ENCODE data around the gene MTREX.

MTREX gene

GRCh38 chr5:55437452-55437851 lies 129.7 kb downstream of the MTREX start:
- Histone ChIP-seq H3K4me1 (ENCODE audit: insufficient read depth, poor library complexity, severe bottlenecking) (peaks cover 18% of the 10 kb centered on the region), H3K27ac (ENCODE audit: poor library complexity, severe bottlenecking) (peak overlapping the region; percentile 62), H3K36me3 (ENCODE audit: low read depth) (no peaks in the 10 kb centered on the region), H3K4me3 (ENCODE audit: severe bottlenecking) (no peak overlapping the region), H3K9me3 (ENCODE audit: severe bottlenecking) (no peaks in the 10 kb centered on the region), H3K27me3 (ENCODE audit: insufficient read depth, poor library complexity, severe bottlenecking) (no peaks in the 10 kb centered on the region)
- DNase-seq (ENCODE audit: low spot score) (no peak), ATAC-seq (ENCODE audit: low read depth) (no peak)
- no peak for TF ChIP-seq CTCF (IDR thresholded peaks at IDR 0.05; ENCODE audit: poor library complexity, severe bottlenecking)

GRCh38 chr5:55437859-55438206 lies 130.0 kb downstream of the MTREX start:
- H3K9me3 ChIP-seq (ENCODE audit: severe bottlenecking), result no peaks in the 10 kb centered on the region
- no peaks in the 10 kb centered on the region for H3K27me3 ChIP-seq (ENCODE audit: insufficient read depth, poor library complexity, severe bottlenecking)
- DNase-seq (ENCODE audit: low spot score) (no peak), ATAC-seq (ENCODE audit: low read depth) (no peak)
- H3K4me1 ChIP-seq (ENCODE audit: insufficient read depth, poor library complexity, severe bottlenecking), result peaks cover 18% of the 10 kb centered on the region
- no peaks in the 10 kb centered on the region for H3K36me3 ChIP-seq (ENCODE audit: low read depth)
- peak overlapping the region; percentile 62 for H3K27ac ChIP-seq (ENCODE audit: poor library complexity, severe bottlenecking)
- TF ChIP-seq CTCF (IDR thresholded peaks at IDR 0.05; ENCODE audit: poor library complexity, severe bottlenecking), result no peak
- no peak overlapping the region for H3K4me3 ChIP-seq (ENCODE audit: severe bottlenecking)

- peak overlapping the region; percentile 62 for H3K27ac ChIP-seq (ENCODE audit: poor library complexity, severe bottlenecking)
- H3K9me3 ChIP-seq (ENCODE audit: severe bottlenecking), result no peaks in the 10 kb centered on the region
- no peak for TF ChIP-seq CTCF (IDR thresholded peaks at IDR 0.05; ENCODE audit: poor library complexity, severe bottlenecking)
- H3K36me3 ChIP-seq (ENCODE audit: low read depth), result no peaks in the 10 kb centered on the region
- H3K4me1 ChIP-seq (ENCODE audit: insufficient read depth, poor library complexity, severe bottlenecking), result peaks cover 18% of the 10 kb centered on the region
- no peak for ATAC-seq (ENCODE audit: low read depth)
- no peak overlapping the region for H3K4me3 ChIP-seq (ENCODE audit: severe bottlenecking)
- no peaks in the 10 kb centered on the region for H3K27me3 ChIP-seq (ENCODE audit: insufficient read depth, poor library complexity, severe bottlenecking)
- no peak for DNase-seq (ENCODE audit: low spot score)
These were observed 131.2 kb downstream of the MTREX start for GRCh38 chr5:55438998-55439397.

- no peaks in the 10 kb centered on the region for H3K27me3 ChIP-seq (ENCODE audit: insufficient read depth, poor library complexity, severe bottlenecking)
- ATAC-seq (ENCODE audit: low read depth) (no peak), DNase-seq (ENCODE audit: low spot score) (no peak)
- H3K9me3 ChIP-seq (ENCODE audit: severe bottlenecking), result no peaks in the 10 kb centered on the region
- no peak overlapping the region for H3K4me3 ChIP-seq (ENCODE audit: severe bottlenecking)
- H3K4me1 ChIP-seq (ENCODE audit: insufficient read depth, poor library complexity, severe bottlenecking), result peaks cover 18% of the 10 kb centered on the region
- H3K36me3 ChIP-seq (ENCODE audit: low read depth), result no peaks in the 10 kb centered on the region
- H3K27ac ChIP-seq (ENCODE audit: poor library complexity, severe bottlenecking), result no peak overlapping the region
- no peak for TF ChIP-seq CTCF (IDR thresholded peaks at IDR 0.05; ENCODE audit: poor library complexity, severe bottlenecking)
These were observed 132.4 kb downstream of the MTREX start for GRCh38 chr5:55440188-55440646.

GRCh38 chr5:55441107-55441771 lies 133.4 kb downstream of the MTREX start:
- ATAC-seq (ENCODE audit: low read depth) (no peak), DNase-seq (ENCODE audit: low spot score) (no peak)
- Histone ChIP-seq H3K27ac (ENCODE audit: poor library complexity, severe bottlenecking) (no peak overlapping the region), H3K4me3 (ENCODE audit: severe bottlenecking) (no peak overlapping the region), H3K4me1 (ENCODE audit: insufficient read depth, poor library complexity, severe bottlenecking) (peaks cover 18% of the 10 kb centered on the region), H3K27me3 (ENCODE audit: insufficient read depth, poor library complexity, severe bottlenecking) (no peaks in the 10 kb centered on the region), H3K9me3 (ENCODE audit: severe bottlenecking) (no peaks in the 10 kb centered on the region), H3K36me3 (ENCODE audit: low read depth) (no peaks in the 10 kb centered on the region)
- no peak for TF ChIP-seq CTCF (IDR thresholded peaks at IDR 0.05; ENCODE audit: poor library complexity, severe bottlenecking)
